GM21786 (cell line): ENCODE data around the gene MNAT1.

Experiments
- ATAC-seq: cut with Tn5 transposase; IDR thresholded peaks from one replicate; pipeline ENCODE4 v1.9.1; 2021; ENCODE audit not compliant: unreplicated experiment

Gene MNAT1

DNA sequence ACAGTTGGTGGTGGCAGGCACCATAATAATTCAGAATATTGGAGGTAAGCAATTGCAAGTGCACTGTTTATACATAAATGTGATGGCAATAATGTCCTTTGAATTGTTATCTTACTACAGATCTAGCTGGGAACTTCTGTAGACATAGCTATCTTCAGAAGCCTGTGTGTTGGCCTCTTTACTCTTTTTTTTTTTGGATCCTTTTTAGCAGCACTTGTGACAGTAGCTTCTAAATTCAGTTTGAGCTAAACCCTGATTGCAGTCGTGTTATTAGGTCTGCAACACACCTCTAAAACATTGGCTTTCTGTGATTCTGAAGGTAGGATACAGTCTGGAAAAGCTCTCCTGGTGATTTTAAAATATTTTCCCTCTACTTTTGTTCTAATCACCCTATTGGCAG is 285.0 kb downstream of the MNAT1 start:
- no peak for ATAC-seq
